ENCODE measurements around the gene IL10.

Gene IL10

GRCh38 chr1:206803221-206803730 lies 31.0 kb upstream of the IL10 start:
- no peak overlapping the region for H3K4me3 ChIP-seq (ENCODE audit: low read depth in 1 of 5, low read length in 5 of 5)
- H3K27ac ChIP-seq (ENCODE audit: low read depth, low read length): no peak overlapping the region
- H3K4me1 ChIP-seq (ENCODE audit: control insufficient read depth in 5 of 5, insufficient read depth in 5 of 5, low read length in 5 of 5): no peaks in the 10 kb centered on the region
- H3K9me3 ChIP-seq (ENCODE audit: control insufficient read depth in 5 of 5, low read length in 5 of 5): peaks cover 0 to 2% (median 0%) of the 10 kb centered on the region in 5 donors
- H3K36me3 ChIP-seq (ENCODE audit: control insufficient read depth in 5 of 5, insufficient read depth in 5 of 5, low read length in 5 of 5): no peaks in the 10 kb centered on the region
- H3K9ac ChIP-seq (ENCODE audit: low read length in 5 of 5): no peak overlapping the region
- peaks cover 0 to 4% (median 3%) of the 10 kb centered on the region in 5 donors for H3K27me3 ChIP-seq (ENCODE audit: control insufficient read depth in 5 of 5, insufficient read depth in 4 of 5, low read length in 5 of 5)

GRCh38 chr1:206802401-206802800 lies 30.1 kb upstream of the IL10 start:
- no peak overlapping the region for H3K9ac ChIP-seq (ENCODE audit: low read length in 5 of 5)
- peaks cover 0 to 2% (median 0%) of the 10 kb centered on the region in 5 donors for H3K9me3 ChIP-seq (ENCODE audit: control insufficient read depth in 5 of 5, low read length in 5 of 5)
- H3K4me1 ChIP-seq (ENCODE audit: control insufficient read depth in 5 of 5, insufficient read depth in 5 of 5, low read length in 5 of 5): no peaks in the 10 kb centered on the region
- H3K27ac ChIP-seq (ENCODE audit: low read depth, low read length): no peak overlapping the region
- H3K27me3 ChIP-seq (ENCODE audit: control insufficient read depth in 5 of 5, insufficient read depth in 4 of 5, low read length in 5 of 5): peaks cover 0 to 4% (median 3%) of the 10 kb centered on the region in 5 donors
- no peaks in the 10 kb centered on the region for H3K36me3 ChIP-seq (ENCODE audit: control insufficient read depth in 5 of 5, insufficient read depth in 5 of 5, low read length in 5 of 5)
- no peak overlapping the region for H3K4me3 ChIP-seq (ENCODE audit: low read depth in 1 of 5, low read length in 5 of 5)

GRCh38 chr1:206801467-206801866 lies 29.2 kb upstream of the IL10 start:
- H3K27me3 ChIP-seq (ENCODE audit: control insufficient read depth in 5 of 5, insufficient read depth in 4 of 5, low read length in 5 of 5): peaks cover 0 to 4% (median 3%) of the 10 kb centered on the region in 5 donors
- H3K27ac ChIP-seq (ENCODE audit: low read depth, low read length): no peak overlapping the region
- H3K9me3 ChIP-seq (ENCODE audit: control insufficient read depth in 5 of 5, low read length in 5 of 5): peaks cover 0 to 2% (median 0%) of the 10 kb centered on the region in 5 donors
- H3K4me1 ChIP-seq (ENCODE audit: control insufficient read depth in 5 of 5, insufficient read depth in 5 of 5, low read length in 5 of 5): no peaks in the 10 kb centered on the region
- no peaks in the 10 kb centered on the region for H3K36me3 ChIP-seq (ENCODE audit: control insufficient read depth in 5 of 5, insufficient read depth in 5 of 5, low read length in 5 of 5)
- H3K4me3 ChIP-seq (ENCODE audit: low read depth in 1 of 5, low read length in 5 of 5): no peak overlapping the region
- no peak overlapping the region for H3K9ac ChIP-seq (ENCODE audit: low read length in 5 of 5)

GRCh38 chr1:206800891-206801290 lies 28.6 kb upstream of the IL10 start:
- Histone ChIP-seq H3K9me3 (ENCODE audit: control insufficient read depth in 5 of 5, low read length in 5 of 5) (peaks cover 0 to 2% (median 0%) of the 10 kb centered on the region in 5 donors), H3K9ac (ENCODE audit: low read length in 5 of 5) (no peak overlapping the region), H3K4me1 (ENCODE audit: control insufficient read depth in 5 of 5, insufficient read depth in 5 of 5, low read length in 5 of 5) (no peaks in the 10 kb centered on the region), H3K27me3 (ENCODE audit: control insufficient read depth in 5 of 5, insufficient read depth in 4 of 5, low read length in 5 of 5) (peaks cover 0 to 4% (median 3%) of the 10 kb centered on the region in 5 donors), H3K4me3 (ENCODE audit: low read depth in 1 of 5, low read length in 5 of 5) (no peak overlapping the region), H3K27ac (ENCODE audit: low read depth, low read length) (no peak overlapping the region), H3K36me3 (ENCODE audit: control insufficient read depth in 5 of 5, insufficient read depth in 5 of 5, low read length in 5 of 5) (no peaks in the 10 kb centered on the region)

GRCh38 chr1:206800411-206800810 lies 28.1 kb upstream of the IL10 start:
- H3K36me3 ChIP-seq (ENCODE audit: control insufficient read depth in 5 of 5, insufficient read depth in 5 of 5, low read length in 5 of 5): no peaks in the 10 kb centered on the region
- H3K27me3 ChIP-seq (ENCODE audit: control insufficient read depth in 5 of 5, insufficient read depth in 4 of 5, low read length in 5 of 5): peaks cover 0 to 4% (median 3%) of the 10 kb centered on the region in 5 donors
- H3K4me1 ChIP-seq (ENCODE audit: control insufficient read depth in 5 of 5, insufficient read depth in 5 of 5, low read length in 5 of 5): no peaks in the 10 kb centered on the region
- H3K4me3 ChIP-seq (ENCODE audit: low read depth in 1 of 5, low read length in 5 of 5): no peak overlapping the region
- H3K9ac ChIP-seq (ENCODE audit: low read length in 5 of 5): no peak overlapping the region
- peaks cover 0 to 2% (median 0%) of the 10 kb centered on the region in 5 donors for H3K9me3 ChIP-seq (ENCODE audit: control insufficient read depth in 5 of 5, low read length in 5 of 5)
- H3K27ac ChIP-seq (ENCODE audit: low read depth, low read length): no peak overlapping the region

GRCh38 chr1:206799311-206799710 lies 27.0 kb upstream of the IL10 start:
- H3K9ac ChIP-seq (ENCODE audit: low read length in 5 of 5): no peak overlapping the region
- H3K27ac ChIP-seq (ENCODE audit: low read depth, low read length): no peak overlapping the region
- no peaks in the 10 kb centered on the region for H3K36me3 ChIP-seq (ENCODE audit: control insufficient read depth in 5 of 5, insufficient read depth in 5 of 5, low read length in 5 of 5)
- H3K9me3 ChIP-seq (ENCODE audit: control insufficient read depth in 5 of 5, low read length in 5 of 5): peaks cover 0 to 2% (median 0%) of the 10 kb centered on the region in 5 donors
- H3K4me3 ChIP-seq (ENCODE audit: low read depth in 1 of 5, low read length in 5 of 5): no peak overlapping the region
- no peaks in the 10 kb centered on the region for H3K4me1 ChIP-seq (ENCODE audit: control insufficient read depth in 5 of 5, insufficient read depth in 5 of 5, low read length in 5 of 5)
- peaks cover 0 to 6% (median 3%) of the 10 kb centered on the region in 5 donors for H3K27me3 ChIP-seq (ENCODE audit: control insufficient read depth in 5 of 5, insufficient read depth in 4 of 5, low read length in 5 of 5)

GRCh38 chr1:206798384-206798996 lies 26.2 kb upstream of the IL10 start:
- no peak overlapping the region for H3K27ac ChIP-seq (ENCODE audit: low read depth, low read length)

GRCh38 chr1:206797534-206798383 lies 25.5 kb upstream of the IL10 start:
- Histone ChIP-seq H3K9me3 (ENCODE audit: control insufficient read depth in 5 of 5, low read length in 5 of 5) (peaks cover 0 to 2% (median 0%) of the 10 kb centered on the region in 5 donors), H3K4me3 (ENCODE audit: low read depth in 1 of 5, low read length in 5 of 5) (no peak overlapping the region), H3K9ac (ENCODE audit: low read length in 5 of 5) (no peak overlapping the region), H3K27ac (ENCODE audit: low read depth, low read length) (no peak overlapping the region), H3K27me3 (ENCODE audit: control insufficient read depth in 5 of 5, insufficient read depth in 4 of 5, low read length in 5 of 5) (peaks cover 0 to 6% (median 3%) of the 10 kb centered on the region in 5 donors), H3K36me3 (ENCODE audit: control insufficient read depth in 5 of 5, insufficient read depth in 5 of 5, low read length in 5 of 5) (no peaks in the 10 kb centered on the region), H3K4me1 (ENCODE audit: control insufficient read depth in 5 of 5, insufficient read depth in 5 of 5, low read length in 5 of 5) (no peaks in the 10 kb centered on the region)

More at GRCh38 chr1:206798384-206798996, 26.2 kb upstream of the IL10 start:
- Histone ChIP-seq H3K9me3 (ENCODE audit: control insufficient read depth in 5 of 5, low read length in 5 of 5) (peaks cover 0 to 2% (median 0%) of the 10 kb centered on the region in 5 donors), H3K9ac (ENCODE audit: low read length in 5 of 5) (no peak overlapping the region), H3K4me1 (ENCODE audit: control insufficient read depth in 5 of 5, insufficient read depth in 5 of 5, low read length in 5 of 5) (no peaks in the 10 kb centered on the region), H3K27me3 (ENCODE audit: control insufficient read depth in 5 of 5, insufficient read depth in 4 of 5, low read length in 5 of 5) (peaks cover 0 to 6% (median 3%) of the 10 kb centered on the region in 5 donors), H3K4me3 (ENCODE audit: low read depth in 1 of 5, low read length in 5 of 5) (no peak overlapping the region), H3K36me3 (ENCODE audit: control insufficient read depth in 5 of 5, insufficient read depth in 5 of 5, low read length in 5 of 5) (no peaks in the 10 kb centered on the region)

- Histone ChIP-seq H3K9me3 (ENCODE audit: control insufficient read depth in 5 of 5, low read length in 5 of 5) (peaks cover 0 to 1% (median 0%) of the 10 kb centered on the region in 5 donors), H3K9ac (ENCODE audit: low read length in 5 of 5) (no peak overlapping the region), H3K36me3 (ENCODE audit: control insufficient read depth in 5 of 5, insufficient read depth in 5 of 5, low read length in 5 of 5) (no peaks in the 10 kb centered on the region), H3K27ac (ENCODE audit: low read depth, low read length) (no peak overlapping the region), H3K27me3 (ENCODE audit: control insufficient read depth in 5 of 5, insufficient read depth in 4 of 5, low read length in 5 of 5) (peaks cover 0 to 6% (median 3%) of the 10 kb centered on the region in 5 donors), H3K4me1 (ENCODE audit: control insufficient read depth in 5 of 5, insufficient read depth in 5 of 5, low read length in 5 of 5) (no peaks in the 10 kb centered on the region), H3K4me3 (ENCODE audit: low read depth in 1 of 5, low read length in 5 of 5) (no peak overlapping the region)
These were observed 24.7 kb upstream of the IL10 start for GRCh38 chr1:206796981-206797402.

- Histone ChIP-seq H3K9me3 (ENCODE audit: control insufficient read depth in 5 of 5, low read length in 5 of 5) (no peaks in the 10 kb centered on the region), H3K36me3 (ENCODE audit: control insufficient read depth in 5 of 5, insufficient read depth in 5 of 5, low read length in 5 of 5) (no peaks in the 10 kb centered on the region), H3K9ac (ENCODE audit: low read length in 5 of 5) (no peak overlapping the region), H3K4me1 (ENCODE audit: control insufficient read depth in 5 of 5, insufficient read depth in 5 of 5, low read length in 5 of 5) (peaks cover 0 to under 1% (median under 1%) of the 10 kb centered on the region in 5 donors), H3K27ac (ENCODE audit: low read depth, low read length) (no peak overlapping the region), H3K4me3 (ENCODE audit: low read depth in 1 of 5, low read length in 5 of 5) (no peak overlapping the region), H3K27me3 (ENCODE audit: control insufficient read depth in 5 of 5, insufficient read depth in 4 of 5, low read length in 5 of 5) (peaks cover 0 to 6% (median 3%) of the 10 kb centered on the region in 5 donors)
These were observed 23.8 kb upstream of the IL10 start for GRCh38 chr1:206796116-206796515.
